GM12892 (cell line): ENCODE results near the gene S100A7.

Experiments
- POLR2A ChIP-seq: IDR thresholded peaks from 2 replicates; pipeline ENCODE4 v1.6.1; 2011; ENCODE audit warnings: low read depth, low read length, control low read depth
- POLR2AphosphoS5 ChIP-seq: IDR thresholded peaks from 2 replicates; pipeline ENCODE4 v1.6.1; 2011; ENCODE audit warnings: low read depth, low read length, control low read depth
- TAF1 ChIP-seq: IDR thresholded peaks from 2 replicates; pipeline ENCODE4 v1.6.1; 2011; ENCODE audit warnings: low read depth, mild to moderate bottlenecking, control low read depth, low read length, borderline replicate concordance

- TF ChIP-seq POLR2AphosphoS5 (no peak), POLR2A (no peak), TAF1 (no peak)
Observed at GRCh38 chr1:153429266-153430165, 30.9 kb downstream of the S100A7 start.
